Trophoblast cell (in vitro differentiated cells and primary cell): ENCODE measurements around the gene SMYD4.

ENCODE experiments used
- DNase-seq, 2 donors: peaks; one replicate each; pipeline ENCODE4 v3.0.0-alpha.2; 2016
- H2AFZ ChIP-seq: 2 replicates; pipeline ENCODE4 v1.6.1; 2013; ENCODE audit warnings: low read length, moderate library complexity, mild to moderate bottlenecking; ENCODE audit not compliant: insufficient read depth, poor library complexity
- H2AK5ac ChIP-seq: 2 replicates; pipeline ENCODE4 v1.6.1; 2013; ENCODE audit warnings: mild to moderate bottlenecking, low read length
- H2BK120ac ChIP-seq: 2 replicates; pipeline ENCODE4 v1.6.1; 2013; ENCODE audit warnings: low read length, mild to moderate bottlenecking, moderate library complexity; ENCODE audit not compliant: insufficient read depth, poor library complexity
- H2BK12ac ChIP-seq: 2 replicates; pipeline ENCODE4 v1.6.1; 2013; ENCODE audit warnings: mild to moderate bottlenecking, low read length, moderate library complexity
- H2BK5ac ChIP-seq: 2 replicates; pipeline ENCODE4 v1.6.1; 2013; ENCODE audit warnings: low read length, low read depth, moderate library complexity, mild to moderate bottlenecking; ENCODE audit not compliant: poor library complexity
- H3K14ac ChIP-seq: 2 replicates; pipeline ENCODE4 v1.6.1; 2013; ENCODE audit warnings: mild to moderate bottlenecking, low read length
- H3K18ac ChIP-seq: 2 replicates; pipeline ENCODE4 v1.6.1; 2013; ENCODE audit warnings: mild to moderate bottlenecking, low read length
- H3K23ac ChIP-seq: 2 replicates; pipeline ENCODE4 v1.6.1; 2013; ENCODE audit warnings: low read length
- H3K27ac ChIP-seq: 2 replicates; pipeline ENCODE4 v1.5.1; 2013; ENCODE audit warnings: low read depth, mild to moderate bottlenecking, inconsistent platforms, low read length, moderate library complexity
- H3K27me3 ChIP-seq: 2 replicates; pipeline ENCODE4 v1.6.1; 2013; ENCODE audit warnings: inconsistent platforms, mild to moderate bottlenecking, low read length, moderate library complexity; ENCODE audit not compliant: insufficient read depth
- H3K36me3 ChIP-seq, 2 experiments: 1 replicate in 1 of 2; 2 replicates in 1 of 2; pipeline ENCODE4 v1.6.1; 2013; ENCODE audit warnings: low read length in 2 of 2, mild to moderate bottlenecking in 2 of 2, moderate library complexity in 1 of 2; ENCODE audit not compliant: insufficient read depth in 2 of 2, control insufficient read depth in 1 of 2
- H3K4ac ChIP-seq: 2 replicates; pipeline ENCODE4 v1.6.1; 2013; ENCODE audit warnings: low read depth, mild to moderate bottlenecking, low read length, moderate library complexity
- H3K4me1 ChIP-seq, 2 experiments: 1 replicate in 1 of 2; 2 replicates in 1 of 2; pipeline ENCODE4 v1.6.1; 2013; ENCODE audit warnings: low read length in 2 of 2, mild to moderate bottlenecking in 2 of 2, moderate library complexity in 1 of 2; ENCODE audit not compliant: insufficient read depth in 2 of 2, control insufficient read depth in 1 of 2
- H3K4me2 ChIP-seq: 2 replicates; pipeline ENCODE4 v1.6.1; 2013; ENCODE audit warnings: inconsistent platforms, mild to moderate bottlenecking, low read length, moderate library complexity
- H3K4me3 ChIP-seq: 2 replicates; pipeline ENCODE4 v1.5.1; 2013; ENCODE audit warnings: mild to moderate bottlenecking, low read depth, low read length, inconsistent platforms
- H3K79me1 ChIP-seq: one replicate; pipeline ENCODE4 v1.6.1; 2013; ENCODE audit warnings: low read length
- H3K79me2 ChIP-seq: 2 replicates; pipeline ENCODE4 v1.6.1; 2013; ENCODE audit warnings: low read length, mild to moderate bottlenecking; ENCODE audit not compliant: control insufficient read depth, insufficient read depth, poor library complexity
- H3K9ac ChIP-seq: 2 replicates; pipeline ENCODE4 v1.6.1; 2013; ENCODE audit warnings: mild to moderate bottlenecking, low read length
- H3K9me3 ChIP-seq: 2 replicates; pipeline ENCODE4 v1.6.1; 2013; ENCODE audit warnings: low read depth, mild to moderate bottlenecking, control low read depth, inconsistent platforms, low read length; ENCODE audit not compliant: insufficient read depth
- H4K12ac ChIP-seq: 2 replicates; pipeline ENCODE4 v1.6.1; 2013; ENCODE audit warnings: low read depth, mild to moderate bottlenecking, low read length, moderate library complexity
- H4K8ac ChIP-seq: 2 replicates; pipeline ENCODE4 v1.6.1; 2013; ENCODE audit warnings: low read depth, mild to moderate bottlenecking, low read length, moderate library complexity
- H4K91ac ChIP-seq: one replicate; pipeline ENCODE4 v1.6.1; 2013; ENCODE audit warnings: low read depth, mild to moderate bottlenecking, low read length, moderate library complexity
- WGBS: extraction: QIAGEN DNeasy Blood & Tissue Kit; methylation state at CpG from one replicate; pipeline ENCODE4 v1.1.7; 2013; ENCODE audit warnings: missing lambda C conversion rate; ENCODE audit not compliant: insufficient read length, insufficient coverage; ENCODE audit errors: extremely low coverage; 5-methylcytosine and 5-hydroxymethylcytosine counted together

SMYD4 gene

DNA sequence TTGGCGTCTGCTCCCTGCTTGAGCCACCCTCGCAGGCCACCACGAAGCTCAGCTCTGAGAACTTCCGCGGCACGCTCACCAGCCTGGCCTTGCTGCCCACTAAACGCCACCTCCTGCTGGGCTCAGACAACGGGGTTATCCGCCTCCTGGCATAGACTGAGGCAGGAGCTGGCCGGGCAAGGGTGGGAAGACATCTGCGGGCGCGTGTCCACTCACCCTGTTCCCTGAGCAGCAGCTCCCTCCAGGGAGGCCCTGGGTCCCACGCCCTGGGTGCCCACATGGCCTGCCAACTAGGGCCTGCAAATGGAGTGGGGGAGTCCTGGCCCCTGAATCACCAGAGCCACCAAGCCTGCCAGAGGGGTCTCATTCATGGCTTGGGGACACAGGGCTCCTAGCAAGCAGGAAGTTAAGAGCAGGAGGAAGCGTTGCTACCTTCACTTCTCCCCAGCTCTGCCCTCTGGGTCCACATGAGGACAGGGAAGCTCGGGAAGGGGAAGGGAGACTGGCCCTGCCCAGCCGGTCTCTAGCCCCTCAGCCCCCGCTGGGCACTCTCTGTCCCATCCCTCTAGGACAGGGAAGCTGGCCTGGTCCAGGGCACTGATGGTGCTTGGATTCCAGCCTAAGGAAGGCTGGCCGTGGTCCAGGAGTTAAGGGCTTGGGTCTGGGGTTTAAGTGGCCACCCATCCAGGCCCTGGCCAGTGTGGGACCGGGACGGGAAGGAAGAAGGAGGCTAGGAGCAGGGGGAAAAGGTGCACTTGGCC lies 92.0 kb downstream of the SMYD4 start:
- no peak overlapping the region for H3K18ac ChIP-seq
- no peak for DNase-seq
- no peak overlapping the region for H3K23ac ChIP-seq
- no peak overlapping the region for H3K4ac ChIP-seq
- no peak overlapping the region for H3K27ac ChIP-seq
- no peak overlapping the region for H4K12ac ChIP-seq
- WGBS = no CpG with 5 or more reads among the region's 21 CpGs
- no peak overlapping the region for H2AK5ac ChIP-seq
- no peak overlapping the region for H4K8ac ChIP-seq
- H3K27me3 ChIP-seq = no peaks in the 10 kb centered on the region
- no peak overlapping the region for H3K9ac ChIP-seq
- H2AFZ ChIP-seq = no peak overlapping the region
- no peak overlapping the region for H3K14ac ChIP-seq
- no peak overlapping the region for H2BK12ac ChIP-seq
- no peak overlapping the region for H3K4me3 ChIP-seq
- no peak overlapping the region for H2BK120ac ChIP-seq
- no peaks in the 10 kb centered on the region for H3K79me2 ChIP-seq
- H2BK5ac ChIP-seq = no peak overlapping the region
- no peaks in the 10 kb centered on the region for H3K79me1 ChIP-seq
- peaks cover 3 to 9% of the 10 kb centered on the region in 2 experiments for H3K4me1 ChIP-seq
- H3K4me2 ChIP-seq = no peak overlapping the region
- peaks cover 3% of the 10 kb centered on the region for H3K9me3 ChIP-seq
- peaks cover 12% of the 10 kb centered on the region in 2 experiments for H3K36me3 ChIP-seq
- H4K91ac ChIP-seq = no peak overlapping the region

DNA sequence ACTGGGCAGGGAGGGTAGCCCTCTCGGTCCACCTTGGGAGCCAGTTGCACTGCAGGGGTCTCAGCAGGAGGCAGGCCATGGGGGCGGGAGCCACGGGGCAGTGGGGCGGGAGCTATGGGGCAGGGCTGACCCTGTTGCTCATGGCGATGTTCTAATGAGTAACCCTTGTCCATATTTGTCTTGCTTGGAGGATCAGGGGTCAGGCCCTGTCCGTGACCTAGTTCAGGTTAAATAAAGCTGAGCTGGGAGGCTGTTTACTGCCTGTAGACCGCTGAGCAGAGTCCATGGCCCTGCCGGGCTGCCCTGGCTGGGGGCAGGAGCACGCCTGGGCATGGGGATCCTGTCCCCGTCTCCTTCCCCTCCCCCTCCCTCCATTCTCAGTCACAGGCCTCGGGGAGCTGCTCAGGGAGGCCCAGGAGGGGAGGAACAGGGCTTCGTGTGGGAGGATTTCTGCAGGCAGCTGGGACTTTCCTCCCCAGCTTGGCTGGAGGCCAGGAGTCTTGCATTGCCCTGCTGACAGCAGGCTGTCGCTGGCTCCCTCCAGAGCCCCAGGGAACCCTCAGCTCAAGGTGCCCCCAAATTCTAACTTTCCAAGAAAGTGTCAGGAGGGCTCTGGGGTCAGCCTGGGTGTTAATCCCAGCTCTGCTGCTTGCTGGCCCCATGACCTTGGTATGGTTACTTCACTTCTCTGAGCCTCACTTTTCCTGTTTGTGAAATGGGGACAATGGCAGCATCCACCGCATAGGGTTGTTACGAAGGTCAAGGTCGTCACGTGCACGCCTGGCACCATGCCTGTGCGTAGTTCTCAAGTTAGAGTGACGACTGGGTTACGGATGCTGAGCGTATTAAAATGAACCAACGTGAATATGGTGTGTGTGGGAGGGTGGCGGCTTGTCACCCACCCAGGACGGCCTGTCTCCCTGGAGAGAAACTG lies 93.1 kb downstream of the SMYD4 start:
- peaks cover 12 to 14% of the 10 kb centered on the region in 2 experiments for H3K36me3 ChIP-seq
- H2AFZ ChIP-seq = no peak overlapping the region
- no peak overlapping the region for H3K18ac ChIP-seq
- no peak overlapping the region for H3K27ac ChIP-seq
- H3K14ac ChIP-seq = no peak overlapping the region
- no CpG with 5 or more reads among the region's 25 CpGs for WGBS
- no peak overlapping the region for H3K4ac ChIP-seq
- no peak overlapping the region for H3K9ac ChIP-seq
- peak overlapping the region; percentile 5 for H3K4me3 ChIP-seq
- H3K79me2 ChIP-seq = no peaks in the 10 kb centered on the region
- H3K27me3 ChIP-seq = no peaks in the 10 kb centered on the region
- H3K4me1 ChIP-seq = peaks cover 3 to 9% of the 10 kb centered on the region in 2 experiments
- H3K9me3 ChIP-seq = peaks cover 3% of the 10 kb centered on the region
- no peak overlapping the region for H2BK120ac ChIP-seq
- H4K12ac ChIP-seq = no peak overlapping the region
- H3K79me1 ChIP-seq = no peaks in the 10 kb centered on the region
- H2BK12ac ChIP-seq = no peak overlapping the region
- H4K8ac ChIP-seq = no peak overlapping the region
- H3K23ac ChIP-seq = no peak overlapping the region
- no peak overlapping the region for H2AK5ac ChIP-seq
- no peak overlapping the region for H4K91ac ChIP-seq
- H3K4me2 ChIP-seq = no peak overlapping the region
- DNase-seq = peak in 1 of 2 donors; percentile 40
- no peak overlapping the region for H2BK5ac ChIP-seq

DNA sequence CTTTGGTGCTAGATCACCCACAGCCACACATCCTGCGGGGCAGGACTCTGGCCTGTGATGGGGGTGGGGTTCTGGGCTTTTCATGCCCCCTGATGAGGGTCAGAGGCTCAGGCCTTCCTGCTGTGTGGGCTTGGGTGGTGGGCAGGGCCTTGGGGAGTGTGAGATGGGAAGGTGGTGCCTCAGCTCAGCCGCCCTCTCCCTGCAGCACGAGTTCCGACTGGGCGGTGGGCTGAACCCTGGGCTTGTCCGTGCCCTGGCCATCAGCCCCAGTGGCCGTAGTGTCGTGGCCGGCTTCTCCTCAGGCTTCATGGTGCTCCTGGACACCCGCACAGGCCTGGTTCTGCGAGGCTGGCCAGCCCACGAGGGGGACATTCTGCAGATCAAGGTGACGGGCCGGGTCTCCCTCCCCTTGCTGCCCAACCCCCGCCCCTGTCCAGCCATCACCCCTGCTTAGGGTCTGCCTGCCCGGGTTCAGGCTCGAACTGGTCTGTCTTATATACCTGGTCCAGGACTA lies 93.8 kb downstream of the SMYD4 start:
- Histone ChIP-seq H3K27me3 (no peaks in the 10 kb centered on the region), H3K9ac (no peak overlapping the region), H2AFZ (no peak overlapping the region), H3K23ac (no peak overlapping the region), H2BK120ac (no peak overlapping the region), H3K18ac (no peak overlapping the region), H3K79me2 (no peaks in the 10 kb centered on the region), H2AK5ac (no peak overlapping the region), H3K4me3 (no peak overlapping the region), H4K8ac (no peak overlapping the region), H3K4me2 (no peak overlapping the region), H3K4me1 (peaks cover 3 to 12% of the 10 kb centered on the region in 2 experiments), H3K4ac (no peak overlapping the region), H2BK5ac (no peak overlapping the region), H3K14ac (no peak overlapping the region), H3K9me3 (peaks cover 2% of the 10 kb centered on the region), H3K27ac (no peak overlapping the region), H3K36me3 (peaks cover 12 to 14% of the 10 kb centered on the region in 2 experiments), H4K12ac (no peak overlapping the region), H4K91ac (no peak overlapping the region), H2BK12ac (no peak overlapping the region), H3K79me1 (no peaks in the 10 kb centered on the region)
- WGBS = no CpG with 5 or more reads among the region's 17 CpGs
- no peak for DNase-seq

DNA sequence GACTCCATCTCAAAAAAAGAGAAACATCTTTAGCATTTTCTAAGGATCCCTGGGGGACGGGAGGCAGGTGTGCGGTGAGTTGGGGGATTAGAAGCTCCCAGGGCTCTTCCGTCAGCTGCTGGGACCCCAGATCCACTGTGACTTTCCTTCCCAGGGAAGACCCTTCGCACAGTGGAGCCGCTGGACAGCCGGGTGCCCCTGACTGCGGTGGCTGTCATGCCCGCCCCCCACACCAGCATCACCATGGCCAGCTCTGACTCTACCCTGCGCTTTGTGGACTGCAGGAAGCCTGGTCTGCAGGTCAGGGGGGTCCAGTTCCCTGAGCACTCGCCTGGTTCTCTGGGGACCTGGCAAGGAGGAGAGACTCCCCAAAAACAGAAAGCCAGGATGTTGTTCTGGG lies 94.3 kb downstream of the SMYD4 start:
- Histone ChIP-seq H3K9ac (no peak overlapping the region), H2BK12ac (no peak overlapping the region), H2BK120ac (no peak overlapping the region), H3K9me3 (peaks cover 2% of the 10 kb centered on the region), H3K18ac (no peak overlapping the region), H3K4me2 (no peak overlapping the region), H4K12ac (no peak overlapping the region), H3K23ac (no peak overlapping the region), H3K4me3 (no peak overlapping the region), H4K8ac (no peak overlapping the region), H3K4me1 (peaks cover 3 to 12% of the 10 kb centered on the region in 2 experiments), H2BK5ac (no peak overlapping the region), H2AFZ (no peak overlapping the region), H3K36me3 (peaks cover 12 to 14% of the 10 kb centered on the region in 2 experiments), H4K91ac (no peak overlapping the region), H2AK5ac (no peak overlapping the region), H3K4ac (no peak overlapping the region), H3K27ac (no peak overlapping the region), H3K14ac (no peak overlapping the region), H3K79me1 (no peaks in the 10 kb centered on the region), H3K79me2 (no peaks in the 10 kb centered on the region), H3K27me3 (no peaks in the 10 kb centered on the region)
- no peak for DNase-seq
- WGBS = no CpG with 5 or more reads among the region's 10 CpGs
